H1 (cell line): ENCODE results near the gene WNT7A. TPM values are rescaled to one million over a fixed set of nuclear protein-coding genes. Genes with fewer than 3 reads are reported as not detected.

Experiments used
- CBX5 ChIP-seq: fragments of 300-800, 300-1000 bp; sonication (generic); IDR thresholded peaks from 2 replicates; pipeline ENCODE4 v1.7.1; 2016; ENCODE audit warnings: antibody characterized with exemption, low read length, low read depth
- CHD2 ChIP-seq: IDR thresholded peaks from 2 replicates; pipeline ENCODE4 v1.6.1; 2012; ENCODE audit warnings: low read length, improper control_type of control experiment
- JUN ChIP-seq: IDR thresholded peaks from 2 replicates; pipeline ENCODE4 v1.6.1; 2011; ENCODE audit warnings: low read depth, mild to moderate bottlenecking, improper control_type of control experiment, low read length
- PHF8 ChIP-seq: fragments of 200-600 bp; sonication (generic); conservative IDR thresholded peaks from 2 replicates; pipeline ENCODE4 v1.7.1; 2012; ENCODE audit warnings: low read depth, mild to moderate bottlenecking, inconsistent platforms, low read length, moderate library complexity
- SIN3A ChIP-seq, 2 experiments: IDR thresholded peaks in 1 of 2; conservative IDR thresholded peaks in 1 of 2; 2 replicates each; pipeline ENCODE4 v1.6.1; 2011 to 2012; ENCODE audit warnings: low read length in 2 of 2, improper control_type of control experiment in 1 of 2, low read depth in 1 of 2, mild to moderate bottlenecking in 1 of 2
- ZNF274 ChIP-seq: IDR thresholded peaks from 2 replicates; pipeline ENCODE4 v1.7.0; 2012; ENCODE audit warnings: low read length, borderline replicate concordance; ENCODE audit errors: extremely low read depth
- polyA plus RNA-seq, 7 experiments: library from polyadenylated mRNA; depleted of rRNA in 3 of 7; stranded (reverse) in 5 of 7; unstranded in 2 of 7; fragments of >200 nt in 5 of 7; fragments of 200-250 nt in 2 of 7; gene quantifications; 1 replicate in 5 of 7; 2 replicates in 1 of 7; 4 replicates in 1 of 7; pipeline versions ENCODE4 v1.2.1 to v1.2.3, GENCODE V29; 2011 to 2013; ENCODE audit warnings: missing spikeins in 2 of 7, mixed read lengths in 2 of 7
- total RNA-seq: library from RNA; stranded (reverse); fragmentation: NEBNext Ultra II Directional; extraction: Animal tissue kit (Norgen Biotek cat#: 25700); gene quantifications from 2 replicates; pipeline ENCODE4 v1.2.1, GENCODE V29; 2021
- TF ChIP-seq, protein P1 (sequence below): IDR thresholded peaks from 2 replicates; pipeline ENCODE4 v1.6.1; 2011; ENCODE audit warnings: low read length, improper control_type of control experiment

The WNT7A gene
- total and polyA plus RNA-seq, 2 of the 8 experiments (the other 6 are each of a cell fraction or from before 2014, with no cell fraction given) = 0.02 TPM; not detected in 1

DNA sequence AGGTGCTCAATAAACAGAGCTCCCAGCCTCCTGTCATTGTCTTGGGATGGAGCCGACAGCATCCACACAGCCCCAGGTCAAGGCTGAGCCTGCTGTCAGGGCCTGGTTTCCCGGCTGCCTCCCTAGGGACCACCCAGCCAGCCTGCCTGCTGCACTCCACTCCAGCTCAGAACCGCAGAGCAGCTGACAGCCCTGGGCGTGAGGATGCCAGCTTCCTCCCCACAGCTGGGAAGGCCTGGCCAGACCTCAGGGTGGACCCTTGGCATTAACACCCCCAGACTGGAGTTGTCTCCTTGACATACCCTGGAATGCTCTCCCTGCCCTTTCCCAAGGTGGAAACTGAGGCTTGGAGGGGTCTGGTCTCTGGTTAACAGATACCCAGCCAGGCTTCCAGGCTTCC lies 112.0 kb downstream of the WNT7A start (continued):
- TF ChIP-seq ZNF274 (no peak), CBX5 (no peak), PHF8 (no peak), CHD2 (no peak), JUN (no peak), SIN3A (conservative IDR thresholded peaks at IDR 0.05 in 1 of 2, IDR thresholded peaks at IDR 0.05 in 1 of 2; ENCODE audit: low read depth in 1 of 2, low read length in 2 of 2) (no peak)
- TF ChIP-seq, protein P1, sequence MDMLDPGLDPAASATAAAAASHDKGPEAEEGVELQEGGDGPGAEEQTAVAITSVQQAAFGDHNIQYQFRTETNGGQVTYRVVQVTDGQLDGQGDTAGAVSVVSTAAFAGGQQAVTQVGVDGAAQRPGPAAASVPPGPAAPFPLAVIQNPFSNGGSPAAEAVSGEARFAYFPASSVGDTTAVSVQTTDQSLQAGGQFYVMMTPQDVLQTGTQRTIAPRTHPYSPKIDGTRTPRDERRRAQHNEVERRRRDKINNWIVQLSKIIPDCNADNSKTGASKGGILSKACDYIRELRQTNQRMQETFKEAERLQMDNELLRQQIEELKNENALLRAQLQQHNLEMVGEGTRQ = no peak
